SK-N-SH treated with all-trans-retinoic acid at 6 μM for 48 hours (cell line): Measurements from ENCODE around the gene DUSP5.

Experiments
- ARNTL ChIP-seq: fragments of 450-650 bp; formaldehyde crosslinking; IDR thresholded peaks from 2 replicates; pipeline ENCODE4 v1.5.0; 2020; ENCODE audit warnings: low read depth, mild to moderate bottlenecking, moderate library complexity, borderline replicate concordance
- BACH2 ChIP-seq: fragments of 250-450 bp; sonication (Bioruptor Pico); IDR thresholded peaks from 2 replicates; pipeline ENCODE4 v1.9.0; 2021; ENCODE audit warnings: mild to moderate bottlenecking, borderline replicate concordance
- RARB ChIP-seq: fragments of 250-450 bp; sonication (Bioruptor Pico); IDR thresholded peaks from 2 replicates; pipeline ENCODE4 v1.8.0; 2021; ENCODE audit warnings: mild to moderate bottlenecking, moderate library complexity
- SNAI2 ChIP-seq: fragments of 250-450 bp; sonication (Bioruptor Pico); IDR thresholded peaks from 2 replicates; pipeline ENCODE4 v1.5.0; 2020; ENCODE audit warnings: mild to moderate bottlenecking, moderate library complexity
- TCF4 ChIP-seq: fragments of 250-450 bp; sonication (Bioruptor Pico); IDR thresholded peaks from 2 replicates; pipeline ENCODE4 v1.8.0; 2021; ENCODE audit warnings: mild to moderate bottlenecking, moderate library complexity, borderline replicate concordance
- ZC3H10 ChIP-seq: fragments of 250-450 bp; sonication (Bioruptor Pico); IDR thresholded peaks from 2 replicates; pipeline ENCODE4 v1.5.1; 2021; ENCODE audit warnings: mild to moderate bottlenecking, moderate library complexity
- ZNF8 ChIP-seq: fragments of 450-650 bp; formaldehyde crosslinking; IDR thresholded peaks from 2 replicates; pipeline ENCODE4 v1.5.0; 2020; ENCODE audit warnings: mild to moderate bottlenecking, moderate library complexity

GRCh38 chr10:110530131-110530831 lies 32.6 kb downstream of the DUSP5 start:
- TF ChIP-seq TCF4 (no peak), RARB (CRISPR knock-in tag) (no peak), ZNF8 (CRISPR knock-in tag) (no peak), BACH2 (no peak), SNAI2 (no peak), ARNTL (CRISPR knock-in tag) (no peak), ZC3H10 (CRISPR knock-in tag) (no peak)
